ENCODE data around the gene MALAT1.
"Not testable (repeated sequence)": the region's sequence is repeated elsewhere in the genome, so short reads cannot be mapped to it uniquely, and the experiment has no call there.

The MALAT1 gene

DNA sequence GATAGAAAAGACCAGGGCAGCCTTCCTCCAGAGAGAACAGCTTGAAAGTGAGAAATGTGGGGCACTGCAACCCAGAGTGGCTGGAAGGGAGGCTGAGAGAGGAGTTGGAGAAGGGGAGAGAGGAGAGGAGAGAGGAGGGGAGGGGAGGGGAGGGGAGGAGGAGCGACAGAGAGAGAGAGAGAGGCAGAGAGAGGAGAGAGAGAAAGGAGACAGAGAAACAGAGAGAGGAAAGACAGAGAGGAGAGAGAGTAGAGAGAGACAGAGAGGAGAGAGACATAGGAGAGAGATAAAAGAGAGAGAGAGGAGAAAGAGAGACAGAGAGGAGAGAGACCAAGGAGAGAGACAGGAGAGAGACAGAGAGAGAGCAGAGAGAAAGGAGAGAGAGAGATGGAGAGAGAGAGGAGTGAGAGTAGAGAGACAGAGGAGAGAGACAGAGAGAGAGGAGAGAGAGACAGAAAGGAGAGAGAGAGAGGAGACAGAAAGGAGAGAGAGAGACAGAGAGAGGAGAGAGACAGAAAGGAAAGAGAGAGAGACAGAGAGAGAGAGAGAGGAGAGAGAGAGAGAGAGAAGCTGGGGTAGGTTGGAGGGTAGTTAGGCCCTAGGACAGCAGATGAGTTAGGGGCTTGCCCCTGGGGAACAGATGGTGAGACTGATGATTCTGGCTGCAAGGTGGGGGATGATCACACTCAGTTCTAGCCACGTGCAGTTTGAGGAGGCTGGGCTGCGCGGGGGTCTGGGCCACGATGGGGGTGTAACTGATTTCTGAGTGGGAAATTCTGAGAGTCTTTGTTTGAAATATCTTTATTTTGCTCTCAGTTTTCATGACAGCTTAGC lies 17.5 kb downstream of the MALAT1 start:
- Histone ChIP-seq H3K9me3 (ENCODE audit: insufficient read depth, low read length) (no peaks in the 10 kb centered on the region), H3K9me2 (replicated peaks; ENCODE audit: insufficient read depth, low read length) (no peaks in the 10 kb centered on the region), H3K27me3 (ENCODE audit: low read length) (no peaks in the 10 kb centered on the region), H3F3A (ENCODE audit: insufficient read depth) (0 out of 2 replicates have a peak, but pooled peaks cover 11% of the 10 kb centered on the region), H3K9ac (ENCODE audit: low read length) (no peak overlapping the region), H3K79me2 (ENCODE audit: insufficient read depth, low read length) (no peaks in the 10 kb centered on the region), H4K20me1 (ENCODE audit: low read depth, low read length) (no peaks in the 10 kb centered on the region), H3K4me3 (ENCODE audit: insufficient read depth, low read length, poor library complexity, severe bottlenecking) (no peak overlapping the region), H2AFZ (ENCODE audit: low read depth, low read length, severe bottlenecking) (no peak overlapping the region), H3K27ac (ENCODE audit: low read depth, low read length) (no peak overlapping the region), H3K36me3 (ENCODE audit: low read length) (no peaks in the 10 kb centered on the region), H3K4me2 (ENCODE audit: low read depth, low read length, poor library complexity, severe bottlenecking) (no peak overlapping the region)
- TF ChIP-seq EZH2phosphoT487 (conservative IDR thresholded peaks at IDR 0.05; ENCODE audit: low read length) = no peak
- no peak for TF ChIP-seq CTCF (IDR thresholded peaks at IDR 0.05; ENCODE audit: insufficient read depth, low read length, poor library complexity, severe bottlenecking)

- not testable (repeated sequence) for H3K4me2 ChIP-seq (ENCODE audit: low read depth, low read length, poor library complexity, severe bottlenecking); H3K36me3 ChIP-seq (ENCODE audit: low read length); H3K9me3 ChIP-seq (ENCODE audit: insufficient read depth, low read length); H3K9ac ChIP-seq (ENCODE audit: low read length); H2AFZ ChIP-seq (ENCODE audit: low read depth, low read length, severe bottlenecking); H3K79me2 ChIP-seq (ENCODE audit: insufficient read depth, low read length); H3K27ac ChIP-seq (ENCODE audit: low read depth, low read length); H3K9me2 ChIP-seq (replicated peaks; ENCODE audit: insufficient read depth, low read length); H3K4me3 ChIP-seq (ENCODE audit: insufficient read depth, low read length, poor library complexity, severe bottlenecking); H3K27me3 ChIP-seq (ENCODE audit: low read length); H4K20me1 ChIP-seq (ENCODE audit: low read depth, low read length)
- H3F3A ChIP-seq (ENCODE audit: insufficient read depth) = peaks cover 11% of the 10 kb centered on the region; the same call in 1 of the 2 replicates
Measured at GRCh38 chr11:65518941-65519549, 20.2 kb downstream of the MALAT1 start.

DNA sequence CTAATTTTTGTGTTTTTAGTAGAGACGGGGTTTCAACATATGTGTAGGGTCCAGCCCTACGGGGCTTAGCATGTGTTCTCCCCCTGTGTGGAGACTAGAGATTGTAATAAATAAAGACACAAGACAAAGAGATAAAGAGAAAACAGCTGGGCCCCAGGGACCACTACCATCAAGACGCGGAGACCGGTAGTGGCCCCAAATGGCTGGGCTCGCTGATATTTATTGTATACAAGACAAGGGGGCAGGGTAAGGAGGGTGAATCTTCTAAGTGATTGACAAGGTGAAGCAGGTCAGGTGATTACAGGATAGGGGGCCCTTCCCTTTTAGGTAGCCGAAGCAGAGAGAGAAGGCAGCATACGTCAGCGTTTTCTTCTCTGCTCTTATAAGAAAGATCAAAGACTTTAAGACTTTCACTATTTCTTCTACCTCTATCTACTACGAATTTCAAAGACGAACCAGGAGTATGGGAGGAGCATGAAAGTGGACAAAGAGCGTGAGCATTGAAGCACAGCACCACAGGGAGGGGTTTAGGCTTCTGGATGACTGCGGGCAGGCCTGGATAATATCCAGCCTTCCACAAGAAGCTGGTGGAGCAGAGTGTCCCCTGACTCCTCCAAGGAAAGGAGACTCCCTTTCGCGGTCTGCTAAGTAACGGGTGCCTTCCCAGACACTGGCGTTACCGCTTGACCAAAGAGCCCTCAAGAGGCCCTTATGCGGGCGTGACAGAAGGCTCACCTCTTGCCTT lies 23.1 kb downstream of the MALAT1 start:
- not testable (repeated sequence) for H4K20me1 ChIP-seq (ENCODE audit: low read depth, low read length); H3K9me2 ChIP-seq (replicated peaks; ENCODE audit: insufficient read depth, low read length); H3K4me3 ChIP-seq (ENCODE audit: insufficient read depth, low read length, poor library complexity, severe bottlenecking); H2AFZ ChIP-seq (ENCODE audit: low read depth, low read length, severe bottlenecking); H3K36me3 ChIP-seq (ENCODE audit: low read length); H3K4me2 ChIP-seq (ENCODE audit: low read depth, low read length, poor library complexity, severe bottlenecking); H3K79me2 ChIP-seq (ENCODE audit: insufficient read depth, low read length); H3K27me3 ChIP-seq (ENCODE audit: low read length); H3K9me3 ChIP-seq (ENCODE audit: insufficient read depth, low read length); H3K9ac ChIP-seq (ENCODE audit: low read length); H3F3A ChIP-seq (ENCODE audit: insufficient read depth); H3K27ac ChIP-seq (ENCODE audit: low read depth, low read length)

- not testable (repeated sequence) for H3K27ac ChIP-seq (ENCODE audit: low read depth, low read length); H3K27me3 ChIP-seq (ENCODE audit: low read length); H3K36me3 ChIP-seq (ENCODE audit: low read length); H3F3A ChIP-seq (ENCODE audit: insufficient read depth); H3K9ac ChIP-seq (ENCODE audit: low read length); H2AFZ ChIP-seq (ENCODE audit: low read depth, low read length, severe bottlenecking); H3K4me3 ChIP-seq (ENCODE audit: insufficient read depth, low read length, poor library complexity, severe bottlenecking); H3K9me2 ChIP-seq (replicated peaks; ENCODE audit: insufficient read depth, low read length); H4K20me1 ChIP-seq (ENCODE audit: low read depth, low read length); H3K4me2 ChIP-seq (ENCODE audit: low read depth, low read length, poor library complexity, severe bottlenecking); H3K79me2 ChIP-seq (ENCODE audit: insufficient read depth, low read length); H3K9me3 ChIP-seq (ENCODE audit: insufficient read depth, low read length)
Measured at GRCh38 chr11:65522718-65523630, 24.1 kb downstream of the MALAT1 start.

DNA sequence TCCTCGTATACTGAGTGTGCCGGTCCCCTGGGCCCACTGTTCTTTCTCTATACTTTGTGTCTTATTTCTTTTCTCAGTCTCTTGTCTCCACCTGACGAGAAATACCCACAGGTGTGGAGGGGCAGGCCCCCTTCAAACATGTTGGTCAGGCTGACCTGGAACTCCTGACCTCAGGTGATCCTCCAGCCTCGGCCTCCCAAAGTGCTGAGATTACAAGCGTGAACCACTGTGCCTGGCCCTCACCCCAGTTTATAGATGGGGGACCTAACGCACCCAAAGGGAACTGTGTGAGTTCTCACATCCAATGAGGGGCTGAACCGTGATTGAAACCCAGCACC lies 24.8 kb downstream of the MALAT1 start:
- H3K9ac ChIP-seq (ENCODE audit: low read length); H3K9me2 ChIP-seq (replicated peaks; ENCODE audit: insufficient read depth, low read length); H3K4me3 ChIP-seq (ENCODE audit: insufficient read depth, low read length, poor library complexity, severe bottlenecking); H3K36me3 ChIP-seq (ENCODE audit: low read length); H3K4me2 ChIP-seq (ENCODE audit: low read depth, low read length, poor library complexity, severe bottlenecking); H3K9me3 ChIP-seq (ENCODE audit: insufficient read depth, low read length); H4K20me1 ChIP-seq (ENCODE audit: low read depth, low read length); H3K79me2 ChIP-seq (ENCODE audit: insufficient read depth, low read length); H3K27ac ChIP-seq (ENCODE audit: low read depth, low read length); H2AFZ ChIP-seq (ENCODE audit: low read depth, low read length, severe bottlenecking); H3K27me3 ChIP-seq (ENCODE audit: low read length); H3F3A ChIP-seq (ENCODE audit: insufficient read depth): not testable (repeated sequence)

Measured in SU-DHL-6 (cell line).